MM.1S (cell line): ENCODE data around the gene WIPI1.

Experiments
- DNase-seq: peaks from one replicate; pipeline ENCODE4 v3.0.0-alpha.2; 2015
- H2AFZ ChIP-seq: fragments of 300-600 bp; sonication (generic); 2 replicates; pipeline ENCODE4 v1.6.0; 2016; ENCODE audit warnings: antibody characterized with exemption, low read length
- H3F3A ChIP-seq: fragments of 300-600 bp; sonication (generic); 2 replicates; pipeline ENCODE4 v1.6.1; 2016; ENCODE audit warnings: mild to moderate bottlenecking, antibody characterized with exemption, low read length, moderate library complexity, mixed read lengths; ENCODE audit not compliant: insufficient read depth
- H3K27ac ChIP-seq: fragments of 300-600 bp; sonication (generic); 2 replicates; pipeline ENCODE4 v1.5.1; 2016; ENCODE audit warnings: mild to moderate bottlenecking, low read length
- H3K27me3 ChIP-seq: fragments of 300-600 bp; sonication (generic); replicated peaks from 2 replicates; pipeline ENCODE4 v1.6.0; 2016; ENCODE audit warnings: low read length; ENCODE audit not compliant: insufficient read depth
- H3K36me3 ChIP-seq: fragments of 300-600 bp; sonication (generic); replicated peaks from 2 replicates; pipeline ENCODE4 v1.6.1; 2016; ENCODE audit warnings: mild to moderate bottlenecking, low read length, mixed read lengths; ENCODE audit not compliant: insufficient read depth
- H3K4me1 ChIP-seq: fragments of 300-600 bp; sonication (generic); 2 replicates; pipeline ENCODE4 v1.6.1; 2016; ENCODE audit warnings: low read length, mixed read lengths
- H3K4me2 ChIP-seq: fragments of 300-600 bp; sonication (generic); 2 replicates; pipeline ENCODE4 v1.6.0; 2016; ENCODE audit warnings: low read depth, low read length
- H3K4me3 ChIP-seq: fragments of 300-600 bp; sonication (generic); 2 replicates; pipeline ENCODE4 v1.5.1; 2016; ENCODE audit warnings: low read length, mixed read lengths
- H3K79me2 ChIP-seq: fragments of 300-600 bp; sonication (generic); 2 replicates; pipeline ENCODE4 v1.6.1; 2016; ENCODE audit warnings: mixed run types, low read length, mixed read lengths
- H3K9ac ChIP-seq: fragments of 300-600 bp; sonication (generic); 2 replicates; pipeline ENCODE4 v1.6.1; 2016; ENCODE audit warnings: low read length, mixed read lengths
- H3K9me2 ChIP-seq: fragments of 300-600 bp; sonication (generic); replicated peaks from 2 replicates; pipeline ENCODE4 v1.6.1; 2016; ENCODE audit warnings: mild to moderate bottlenecking, low read length, mixed read lengths; ENCODE audit not compliant: insufficient read depth
- H3K9me3 ChIP-seq: fragments of 300-600 bp; sonication (generic); replicated peaks from 2 replicates; pipeline ENCODE4 v1.6.1; 2016; ENCODE audit warnings: mild to moderate bottlenecking, low read length, mixed read lengths; ENCODE audit not compliant: insufficient read depth
- H4K20me1 ChIP-seq: fragments of 300-600 bp; sonication (generic); 2 replicates; pipeline ENCODE4 v1.6.1; 2016; ENCODE audit warnings: mild to moderate bottlenecking, low read length, moderate library complexity, mixed read lengths; ENCODE audit not compliant: insufficient read depth
- EZH2 ChIP-seq: fragments of 300-600 bp; sonication (generic); optimal IDR thresholded peaks from 2 replicates; pipeline ENCODE3; 2017; ENCODE audit warnings: low read depth, mild to moderate bottlenecking, antibody characterized with exemption, low read length, mixed read lengths
- EZH2phosphoT487 ChIP-seq: fragments of 300-600 bp; sonication (generic); IDR thresholded peaks from 2 replicates; pipeline ENCODE4 v1.6.1; 2018; ENCODE audit warnings: antibody characterized with exemption, low read length
- TF ChIP-seq, protein P1 (sequence below): fragments of 300-600 bp; sonication (generic); IDR thresholded peaks from 2 replicates; pipeline ENCODE4 v1.5.1; 2016; ENCODE audit warnings: antibody characterized with exemption, low read length, mixed read lengths

WIPI1 gene

DNA sequence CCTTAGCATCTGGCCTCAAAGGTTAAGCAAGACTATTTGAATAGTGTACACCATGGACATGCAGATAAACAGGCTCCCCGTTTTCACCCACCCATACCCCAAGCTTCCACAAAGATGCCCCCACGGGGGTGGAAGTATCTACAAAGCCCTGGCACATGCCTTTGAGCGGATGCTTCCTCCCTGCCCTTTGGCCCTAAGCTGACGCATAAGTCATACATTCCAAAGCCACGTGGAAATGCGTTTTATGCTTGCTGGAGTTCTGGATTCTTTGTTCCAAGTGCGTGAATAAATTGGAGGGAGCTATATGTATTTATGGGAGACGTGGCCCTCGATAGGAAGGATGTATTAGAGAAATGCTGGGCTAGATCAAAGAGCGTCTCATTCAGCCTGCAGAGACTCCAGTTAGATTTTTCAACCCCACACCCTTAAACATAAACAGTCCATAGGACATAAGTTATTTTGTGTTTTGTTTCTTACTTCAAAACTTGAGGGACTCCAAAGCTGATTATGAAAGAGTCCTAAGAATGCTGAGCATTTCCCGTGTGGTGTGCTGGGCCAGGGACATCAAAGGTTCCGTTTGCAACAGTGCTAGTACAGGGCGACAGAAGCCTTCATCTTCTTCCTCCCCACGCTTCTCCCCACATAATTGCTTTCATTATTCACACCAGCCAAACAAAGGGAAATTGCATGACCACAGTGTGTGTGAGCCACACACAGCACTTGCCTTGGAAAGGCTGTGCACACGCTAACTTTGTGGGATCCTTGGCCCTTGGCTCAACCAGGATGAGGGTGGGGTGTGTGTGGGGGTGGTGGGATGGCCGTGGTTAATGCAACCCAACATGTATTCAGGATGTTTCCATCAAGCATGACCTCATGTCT lies 73.6 kb downstream of the WIPI1 start:
- Histone ChIP-seq H3K9me3 (no peaks in the 10 kb centered on the region), H3K9me2 (no peaks in the 10 kb centered on the region), H2AFZ (no peak overlapping the region), H3K4me1 (no peaks in the 10 kb centered on the region), H3K36me3 (no peaks in the 10 kb centered on the region), H3K27me3 (no peaks in the 10 kb centered on the region), H4K20me1 (no peaks in the 10 kb centered on the region), H3K4me2 (no peak overlapping the region), H3K79me2 (no peaks in the 10 kb centered on the region), H3F3A (no peaks in the 10 kb centered on the region), H3K27ac (no peak overlapping the region), H3K4me3 (no peak overlapping the region), H3K9ac (no peak overlapping the region)
- no peak for DNase-seq
- TF ChIP-seq EZH2phosphoT487 = no peak
- TF ChIP-seq EZH2 = no peak
- TF ChIP-seq, protein P1, sequence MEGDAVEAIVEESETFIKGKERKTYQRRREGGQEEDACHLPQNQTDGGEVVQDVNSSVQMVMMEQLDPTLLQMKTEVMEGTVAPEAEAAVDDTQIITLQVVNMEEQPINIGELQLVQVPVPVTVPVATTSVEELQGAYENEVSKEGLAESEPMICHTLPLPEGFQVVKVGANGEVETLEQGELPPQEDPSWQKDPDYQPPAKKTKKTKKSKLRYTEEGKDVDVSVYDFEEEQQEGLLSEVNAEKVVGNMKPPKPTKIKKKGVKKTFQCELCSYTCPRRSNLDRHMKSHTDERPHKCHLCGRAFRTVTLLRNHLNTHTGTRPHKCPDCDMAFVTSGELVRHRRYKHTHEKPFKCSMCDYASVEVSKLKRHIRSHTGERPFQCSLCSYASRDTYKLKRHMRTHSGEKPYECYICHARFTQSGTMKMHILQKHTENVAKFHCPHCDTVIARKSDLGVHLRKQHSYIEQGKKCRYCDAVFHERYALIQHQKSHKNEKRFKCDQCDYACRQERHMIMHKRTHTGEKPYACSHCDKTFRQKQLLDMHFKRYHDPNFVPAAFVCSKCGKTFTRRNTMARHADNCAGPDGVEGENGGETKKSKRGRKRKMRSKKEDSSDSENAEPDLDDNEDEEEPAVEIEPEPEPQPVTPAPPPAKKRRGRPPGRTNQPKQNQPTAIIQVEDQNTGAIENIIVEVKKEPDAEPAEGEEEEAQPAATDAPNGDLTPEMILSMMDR = no peak

- Histone ChIP-seq H3F3A (no peaks in the 10 kb centered on the region), H3K27ac (no peak overlapping the region), H3K9me3 (no peaks in the 10 kb centered on the region), H3K36me3 (no peaks in the 10 kb centered on the region), H3K9ac (no peak overlapping the region), H4K20me1 (no peaks in the 10 kb centered on the region), H3K4me3 (no peak overlapping the region), H2AFZ (no peak overlapping the region), H3K4me1 (no peaks in the 10 kb centered on the region), H3K4me2 (no peak overlapping the region), H3K27me3 (no peaks in the 10 kb centered on the region), H3K79me2 (no peaks in the 10 kb centered on the region), H3K9me2 (no peaks in the 10 kb centered on the region)
- TF ChIP-seq, protein P1 = no peak
- TF ChIP-seq EZH2phosphoT487 (no peak), EZH2 (no peak)
- DNase-seq = no peak
Measured at GRCh38 chr17:68383120-68383442, 74.2 kb downstream of the WIPI1 start.

DNA sequence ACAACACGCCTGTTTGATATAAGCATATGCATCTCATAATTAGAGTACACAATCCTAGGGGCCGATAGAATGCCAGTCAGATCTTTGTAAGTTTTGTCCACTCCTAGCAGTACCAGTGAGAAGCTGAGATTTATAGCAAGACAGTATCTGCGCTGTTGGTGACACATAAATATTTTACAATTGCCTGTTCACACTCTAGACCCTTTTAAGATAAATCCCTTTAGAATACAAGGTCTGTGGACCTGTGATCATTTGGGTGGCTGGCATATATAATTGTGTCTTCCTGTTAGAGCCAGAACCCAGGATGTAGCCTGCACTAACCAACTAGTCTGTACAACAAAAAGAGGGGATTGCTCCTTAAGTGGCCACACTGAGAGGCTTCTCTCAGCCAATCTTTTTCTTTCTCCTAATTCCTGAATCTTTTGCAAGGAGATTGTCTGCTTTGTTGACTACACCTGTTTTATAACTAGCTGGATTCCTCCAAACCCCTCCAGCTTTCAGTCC lies 74.7 kb downstream of the WIPI1 start:
- Histone ChIP-seq H3K4me1 (no peaks in the 10 kb centered on the region), H3K4me3 (no peak overlapping the region), H3K9me3 (no peaks in the 10 kb centered on the region), H3K9ac (no peak overlapping the region), H3K9me2 (no peaks in the 10 kb centered on the region), H3K36me3 (no peaks in the 10 kb centered on the region), H3K4me2 (no peak overlapping the region), H3K79me2 (no peaks in the 10 kb centered on the region), H3K27me3 (no peaks in the 10 kb centered on the region), H2AFZ (no peak overlapping the region), H3K27ac (no peak overlapping the region), H4K20me1 (no peaks in the 10 kb centered on the region), H3F3A (no peaks in the 10 kb centered on the region)
- no peak for DNase-seq
- TF ChIP-seq EZH2 (no peak), EZH2phosphoT487 (no peak)
- TF ChIP-seq, protein P1 = no peak
